ENCODE measurements around the gene KDM1B. TPM values are rescaled to one million over a fixed set of nuclear protein-coding genes. Genes with fewer than 3 reads are reported as not detected.

The KDM1B gene
- total and polyA plus RNA-seq, 2 donors (not counting 3 experiments of a cell fraction or from before 2014, with no cell fraction given), result 3.0 to 10.8 TPM

DNA sequence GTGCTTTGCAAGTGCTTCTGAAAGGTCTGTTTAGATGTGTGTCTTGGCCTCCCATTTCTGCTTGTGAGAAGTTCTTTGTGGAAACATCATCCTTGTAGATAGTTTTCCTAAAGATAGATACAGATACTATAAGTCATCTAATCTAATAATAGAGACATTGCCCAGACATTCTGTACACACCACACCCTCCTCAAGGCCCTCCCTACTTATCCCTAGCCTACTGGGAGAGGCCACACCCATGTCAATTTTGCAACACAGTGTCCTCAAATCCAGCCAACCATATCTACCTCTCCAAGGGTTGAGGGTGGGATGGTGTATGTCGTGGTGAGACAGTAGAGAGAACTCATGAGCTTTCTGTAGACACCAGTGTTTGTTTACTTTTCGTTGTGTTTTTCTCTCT is 6.2 kb downstream of the KDM1B start:
- BruUV-seq (replicated peaks), result no TSS peak
- H3K4me1 ChIP-seq (ENCODE audit: control insufficient read depth, extremely low read depth, insufficient read depth, low read length), result no peaks in the 10 kb centered on the region
- H3K4me2 ChIP-seq (ENCODE audit: insufficient read depth, low read length), result no peak overlapping the region
- ChIA-PET CTCF (no interaction called here), POLR2A (no interaction called here)
- peaks cover 0 to 3% of the 10 kb centered on the region in 2 experiments for H3K36me3 ChIP-seq (ENCODE audit: control insufficient read depth in 2 of 2, extremely low read depth in 1 of 2, insufficient read depth in 2 of 2, low read length in 2 of 2)
- dilution Hi-C loops (cut with MboI; ENCODE audit: extremely low pct_ligation_motif_present, low sequenced_read_pairs) (no loop called here), intact Hi-C loops (cut with micrococcal nuclease) (no loop called here)
- no peak for DNase-seq (ENCODE audit: low read depth, low spot score)
- no peak overlapping the region for H3K9ac ChIP-seq (replicated peaks; ENCODE audit: extremely low read depth, insufficient read depth, low read length)
- H3K9me3 ChIP-seq (replicated peaks; ENCODE audit: control insufficient read depth, insufficient read depth, low read length), result no peaks in the 10 kb centered on the region
- FAIRE-seq, result no peak
- H3K27me3 ChIP-seq (ENCODE audit: control insufficient read depth in 2 of 2, insufficient read depth in 2 of 2, low read length in 2 of 2), result no peaks in the 10 kb centered on the region
- TF ChIP-seq POLR2A (IDR thresholded peaks at IDR 0.05; ENCODE audit: low read depth, low read length) (no peak), POLR2AphosphoS5 (IDR thresholded peaks at IDR 0.05; ENCODE audit: insufficient read depth, low read depth, low read length) (no peak), MYC (IDR thresholded peaks at IDR 0.05; ENCODE audit: low read depth, low read length) (no peak), MAX (IDR thresholded peaks at IDR 0.05; ENCODE audit: insufficient read depth, insufficient read length) (no peak), FOS (IDR thresholded peaks at IDR 0.05; ENCODE audit: borderline replicate concordance, insufficient read depth, low read length) (no peak), JUN (IDR thresholded peaks at IDR 0.05; ENCODE audit: borderline replicate concordance, insufficient read depth, insufficient read length, low read depth) (no peak), CTCF (IDR thresholded peaks at IDR 0.05; ENCODE audit: extremely low read depth in 1 of 2, insufficient read depth in 1 of 2, low read depth in 1 of 2, low read length in 2 of 2) (no peak), EZH2 (IDR thresholded peaks at IDR 0.05; ENCODE audit: borderline replicate concordance, low read depth, low read length, severe bottlenecking) (no peak), GATA2 (IDR thresholded peaks at IDR 0.05; ENCODE audit: insufficient read depth, insufficient read length, low read depth, low read length) (no peak)
- H3K27ac ChIP-seq (ENCODE audit: insufficient read depth, low read depth, low read length), result no peak overlapping the region
- H3K79me2 ChIP-seq (ENCODE audit: control insufficient read depth, insufficient read depth, low read length), result no peaks in the 10 kb centered on the region
- H4K20me1 ChIP-seq (replicated peaks; ENCODE audit: control insufficient read depth, extremely low read depth, insufficient read depth, low read length), result no peaks in the 10 kb centered on the region
- no peak overlapping the region for H3K4me3 ChIP-seq (replicated peaks in 1 of 3; ENCODE audit: insufficient read depth in 1 of 3, low read depth in 1 of 3, low read length in 3 of 3)
- H2AFZ ChIP-seq (ENCODE audit: low read depth, low read length), result no peak overlapping the region
- H3K9me1 ChIP-seq (replicated peaks; ENCODE audit: control insufficient read depth, extremely low read depth, insufficient read depth, low read length), result no peaks in the 10 kb centered on the region
